Muscle of leg (tissue), 9 donors: ENCODE measurements around the gene RAB6B. TPM values are rescaled to one million over a fixed set of nuclear protein-coding genes. Genes with fewer than 3 reads are reported as not detected.

ENCODE experiments used
- polyA plus RNA-seq, 8 donors: library from polyadenylated mRNA; unstranded; fragments of 120-200 nt; gene quantifications; one replicate each; pipeline versions ENCODE4 v1.2.1 to v1.2.3, GENCODE V29; 2013; ENCODE audit warnings: inconsistent platforms in 1 of 8, low replicate concordance in 1 of 8; ENCODE audit not compliant: insufficient read length in 8 of 8, insufficient read depth in 1 of 8
- total RNA-seq: library from RNA; stranded (reverse); fragments of 120-200 nt; gene quantifications from one replicate; pipeline ENCODE4 v1.2.4, GENCODE V29; 2013

Gene RAB6B
- total and polyA plus RNA-seq, 9 donors = 2.0 to 10.8 (median 9.4) TPM

Other genes with a start within 250 kb of the RAB6B start
- 28.5 TPM for gene TOPBP1, start 233.9 kb downstream of the RAB6B start, total RNA-seq
- 10 to 100 TPM; 19.8 to 28.5 (median 25.2) TPM for gene TOPBP1, start 233.9 kb downstream of the RAB6B start, polyA plus RNA-seq
- gene TF, start 149.5 kb downstream of the RAB6B start, total RNA-seq = 4.1 TPM
- 10 to 100 TPM in 2 of 8 donors, 1 to 10 TPM in 6; 1.2 to 27.3 (median 3.9) TPM for gene TF, start 149.5 kb downstream of the RAB6B start, polyA plus RNA-seq
- 39.6 TPM for gene SRPRB, start 90.1 kb downstream of the RAB6B start, total RNA-seq
- 10 to 100 TPM; 30.9 to 45.5 (median 36.1) TPM for gene SRPRB, start 90.1 kb downstream of the RAB6B start, polyA plus RNA-seq
- 0.49 TPM for gene SLCO2A1, start 134.0 kb upstream of the RAB6B start, total RNA-seq
- 1 to 10 TPM in 7 of 8 donors, under 1 TPM in 1; 0.84 to 3.9 (median 2.0) TPM for gene SLCO2A1, start 134.0 kb upstream of the RAB6B start, polyA plus RNA-seq